ENCODE data around the gene MAP4. TPM values are rescaled to one million over a fixed set of nuclear protein-coding genes. Genes with fewer than 3 reads are reported as not detected.

The MAP4 gene
- total RNA-seq, 1 experiment from 2014 or later: 140 TPM

GRCh38 chr3:47850564-47851410, 165.4 kb downstream of the MAP4 start:
- no peak overlapping the region for H3K14ac ChIP-seq (ENCODE audit: insufficient read depth, low read length)
- no peaks in the 10 kb centered on the region for H3K4me1 ChIP-seq (ENCODE audit: insufficient read depth, low read length)
- Mint-ChIP-seq H3K9me3 (no peaks in the 10 kb centered on the region), H3K27me3 (ENCODE audit: low read depth) (no peaks in the 10 kb centered on the region), H3K4me3 (no peak overlapping the region), H3K36me3 (ENCODE audit: insufficient read depth in 1 of 3, low read depth in 3 of 3) (peaks cover 42 to 87% (median 80%) of the 10 kb centered on the region in 3 experiments), H3K27ac (peak overlapping the region; percentile 55 to 93 (median 72); a peak in 4 of 7 replicates), H3K4me1 (0 out of 4 replicates have a peak, but pooled peaks cover 0 to 3% of the 10 kb centered on the region in 2 experiments)
- no peak overlapping the region for H4K91ac ChIP-seq (ENCODE audit: insufficient read length, low read depth, low read length)
- no peak overlapping the region for H3K27ac ChIP-seq (ENCODE audit: insufficient read length, low read depth, low read length)
- H3T11ph ChIP-seq (ENCODE audit: low read length): no peak overlapping the region
- no peak overlapping the region for H3K4ac ChIP-seq (ENCODE audit: low read depth, low read length)
- no peaks in the 10 kb centered on the region for H3K9me3 ChIP-seq (ENCODE audit: control insufficient read depth, low read depth, low read length)
- H3K79me1 ChIP-seq (ENCODE audit: insufficient read depth, low read depth, low read length, poor library complexity, severe bottlenecking): no peaks in the 10 kb centered on the region
- H2BK12ac ChIP-seq (ENCODE audit: insufficient read length, low read depth, low read length): no peak overlapping the region
- no CpG with 5 or more reads among the region's 14 CpGs for WGBS (ENCODE audit: extremely low coverage, insufficient read length, low lambda C conversion rate)
- H3K23me2 ChIP-seq (ENCODE audit: insufficient read length, low read depth, low read length, poor library complexity, severe bottlenecking): no peaks in the 10 kb centered on the region
- no peak overlapping the region for H4K5ac ChIP-seq (ENCODE audit: insufficient read length, low read depth, low read length)
- no peak overlapping the region for H4K8ac ChIP-seq (replicated peaks; ENCODE audit: insufficient read length, low read depth, low read length)
- H2BK120ac ChIP-seq (ENCODE audit: low read depth, low read length, poor library complexity, severe bottlenecking): no peak overlapping the region
- no peak for TF ChIP-seq CTCF (conservative IDR thresholded peaks at IDR 0.05)
- H3K27me3 ChIP-seq (ENCODE audit: insufficient read depth, low read length): no peaks in the 10 kb centered on the region
- no peak overlapping the region for H3K18ac ChIP-seq (ENCODE audit: insufficient read length, low read depth, low read length)
- H3K9ac ChIP-seq (ENCODE audit: extremely low read depth, insufficient read length, low read length): no peak overlapping the region
- no peak overlapping the region for H2BK5ac ChIP-seq (ENCODE audit: insufficient read length, low read length)
- H2AK5ac ChIP-seq (ENCODE audit: insufficient read length, low read length): no peak overlapping the region
- no peak overlapping the region for H2BK15ac ChIP-seq (ENCODE audit: low read depth, low read length)
- H3K56ac ChIP-seq (ENCODE audit: insufficient read length, low read depth, low read length): no peak overlapping the region
- no peak overlapping the region for H3K4me2 ChIP-seq (ENCODE audit: insufficient read depth, insufficient read length, low read length)
- no peaks in the 10 kb centered on the region for H3K79me2 ChIP-seq (ENCODE audit: insufficient read depth, low read length)
- H3K23ac ChIP-seq (ENCODE audit: insufficient read length, low read depth, low read length): no peak overlapping the region
- H2AFZ ChIP-seq (ENCODE audit: low read length): no peak overlapping the region
- no peaks in the 10 kb centered on the region for H4K20me1 ChIP-seq (ENCODE audit: control insufficient read depth, insufficient read depth, insufficient read length)
- H2BK20ac ChIP-seq (ENCODE audit: low read depth, low read length, poor library complexity, severe bottlenecking): no peak overlapping the region
- no peak for DNase-seq

Data from H9 (cell line).